Uterus (tissue), 2 donors: Measurements from ENCODE around the gene METTL5.
"Not testable (repeated sequence)": the region's sequence is repeated elsewhere in the genome, so short reads cannot be mapped to it uniquely, and the experiment has no call there.

Experiments
- CTCF ChIP-seq, 4 experiments: fragments of 200-600 bp in 2 of 4; fragments of 450-650 bp in 2 of 4; sonication (generic) in 2 of 4; IDR thresholded peaks; one replicate each; pipeline ENCODE4 v1.5.1; 2016 to 2019; ENCODE audit warnings: antibody characterized with exemption in 4 of 4, mild to moderate bottlenecking in 2 of 4, moderate library complexity in 1 of 4
- POLR2A ChIP-seq, 2 donors: fragments of 450-650 bp; IDR thresholded peaks; one replicate each; pipeline ENCODE4 v1.6.1; 2016; ENCODE audit warnings: antibody characterized with exemption in 2 of 2, mild to moderate bottlenecking in 1 of 2, moderate library complexity in 1 of 2

- not testable (repeated sequence) for TF ChIP-seq CTCF, POLR2A (IDR thresholded peaks at IDR 0.05)
Observed at GRCh38 chr2:169820101-169820500, 4.6 kb downstream of the METTL5 start.
